HCT116 (cell line): ENCODE data around the gene SPSB1. TPM values are rescaled to one million over a fixed set of nuclear protein-coding genes. Genes with fewer than 3 reads are reported as not detected.

Experiments
- ATAC-seq: fragments of 200-7000 bp; cut with Tn5 transposase; 2 replicates; pipeline ENCODE4 v1.9.1; 2020; ENCODE audit warnings: mild to moderate bottlenecking, moderate library complexity
- BruUV-seq: library from RNA; stranded (reverse); fragments of 400-500 nt; replicated peaks from 2 replicates; lab custom pipeline; 2021; lab: Mats Ljungman, UMichigan
- CTCF ChIA-PET: fragments of 300-600 bp; sonication (Branson Sonifier 250); formaldehyde crosslinking; loops from one replicate; lab custom pipeline; 2021; ENCODE audit warnings: antibody characterized with exemption; lab: Charles Lee
- POLR2A ChIA-PET: fragments of 300-600, 350-600 bp; sonication (Branson Sonifier 250); formaldehyde crosslinking; loops from one replicate; lab custom pipeline; 2021; ENCODE audit warnings: antibody characterized with exemption; lab: Charles Lee
- RAD21 ChIA-PET, 2 experiments: fragments of 300-600 bp; sonication (Branson Sonifier 250); formaldehyde crosslinking; loops; one replicate each; lab custom pipeline; 2023; ENCODE audit warnings: low total read pairs in 2 of 2; ENCODE audit not compliant: uncharacterized antibody in 2 of 2, unreplicated experiment in 2 of 2, low non-redundant PET in 1 of 2; lab: Charles Lee
- DNase-seq: peaks from one replicate; pipeline ENCODE4 v3.0.0-alpha.2; 2010; ENCODE audit warnings: low read depth, low spot score
- H2AFZ ChIP-seq: fragments of 200-600 bp; shearing (Covaris generic), sonication (generic); 2 replicates; pipeline ENCODE4 v1.6.1; 2017; ENCODE audit warnings: low read depth, mixed run types, mixed read lengths, antibody characterized with exemption, low read length; ENCODE audit not compliant: poor library complexity, severe bottlenecking
- H3K27ac ChIP-seq: 2 replicates; pipeline ENCODE4 v1.5.1; 2012; ENCODE audit warnings: low read depth, low read length
- H3K27me3 ChIP-seq: fragments of 200-600 bp; sonication (generic); 2 replicates; pipeline ENCODE4 v1.6.1; 2016; ENCODE audit warnings: mixed run types, low read length, mixed read lengths; ENCODE audit not compliant: insufficient read depth
- H3K36me3 ChIP-seq, 2 experiments: fragments of 200-500 bp in 1 of 2; fragments of 200-600 bp in 1 of 2; sonication (Bioruptor generic) in 1 of 2; sonication (generic) in 1 of 2; 2 replicates each; pipeline versions ENCODE4 v1.5.1 to v1.6.1; 2014 to 2016; ENCODE audit warnings: low read length in 2 of 2, inconsistent platforms in 1 of 2, mixed read lengths in 1 of 2, mixed run types in 1 of 2; ENCODE audit not compliant: insufficient read depth in 2 of 2, control insufficient read depth in 1 of 2
- H3K4me1 ChIP-seq, 2 experiments: fragments of 200-600 bp in 1 of 2; sonication (generic) in 1 of 2; 2 replicates each; pipeline versions ENCODE4 v1.5.1 to v1.6.1; 2012 to 2017; ENCODE audit warnings: low read length in 2 of 2, inconsistent platforms in 1 of 2, mild to moderate bottlenecking in 1 of 2, mixed read lengths in 1 of 2, mixed run types in 1 of 2, moderate library complexity in 1 of 2; ENCODE audit not compliant: insufficient read depth in 2 of 2, control insufficient read depth in 1 of 2
- H3K4me2 ChIP-seq: fragments of 200-600 bp; sonication (generic); 2 replicates; pipeline ENCODE4 v1.6.1; 2017; ENCODE audit warnings: mixed run types, low read length, mixed read lengths
- H3K4me3 ChIP-seq, 2 experiments: fragments of 200-600 bp in 1 of 2; sonication (generic) in 1 of 2; replicated peaks in 1 of 2; 2 replicates each; pipeline ENCODE4 v1.5.1; 2011 to 2016; ENCODE audit warnings: low read length in 2 of 2, control low read depth in 1 of 2, low read depth in 1 of 2, mild to moderate bottlenecking in 1 of 2, mixed read lengths in 1 of 2, mixed run types in 1 of 2
- H3K79me2 ChIP-seq: fragments of 200-600 bp; sonication (generic); 2 replicates; pipeline ENCODE4 v1.6.1; 2017; ENCODE audit warnings: mild to moderate bottlenecking, mixed run types, low read length, moderate library complexity, mixed read lengths; ENCODE audit not compliant: insufficient read depth
- H3K9ac ChIP-seq: fragments of 200-600 bp; sonication (generic); 2 replicates; pipeline ENCODE4 v1.6.1; 2016; ENCODE audit warnings: low read length, mixed read lengths
- H3K9me2 ChIP-seq: fragments of 200-600 bp; sonication (generic), shearing (Covaris generic); 2 replicates; pipeline ENCODE4 v1.6.1; 2017; ENCODE audit warnings: mixed run types, mild to moderate bottlenecking, moderate library complexity; ENCODE audit not compliant: insufficient read depth
- H3K9me3 ChIP-seq, 2 experiments: fragments of 200-500 bp in 1 of 2; fragments of 200-600 bp in 1 of 2; sonication (Bioruptor generic) in 1 of 2; sonication (generic) in 1 of 2; 2 replicates each; pipeline ENCODE4 v1.6.1; 2014 to 2017; ENCODE audit warnings: low read length in 2 of 2, mixed read lengths in 2 of 2, inconsistent platforms in 1 of 2, low read depth in 1 of 2, mild to moderate bottlenecking in 1 of 2, mixed run types in 1 of 2, moderate library complexity in 1 of 2; ENCODE audit not compliant: control insufficient read depth in 1 of 2, insufficient read depth in 1 of 2
- H4K20me1 ChIP-seq: fragments of 200-600 bp; sonication (generic), shearing (Covaris generic); 2 replicates; pipeline ENCODE4 v1.6.1; 2017; ENCODE audit warnings: mixed run types, mild to moderate bottlenecking, moderate library complexity; ENCODE audit not compliant: insufficient read depth
- CEBPB ChIP-seq: IDR thresholded peaks from 2 replicates; pipeline ENCODE4 v1.6.1; 2012; ENCODE audit warnings: low read depth
- CTCF ChIP-seq, 3 experiments: fragments of 200-600 bp in 1 of 3; sonication (generic) in 1 of 3; IDR thresholded peaks in 2 of 3; conservative IDR thresholded peaks in 1 of 3; 2 replicates each; pipeline ENCODE4 v1.5.1; 2012 to 2017; ENCODE audit warnings: low read depth in 2 of 3, low read length in 2 of 3, antibody characterized with exemption in 1 of 3, borderline replicate concordance in 1 of 3, control low read depth in 1 of 3, mild to moderate bottlenecking in 1 of 3, mixed read lengths in 1 of 3, mixed run types in 1 of 3, moderate library complexity in 1 of 3; ENCODE audit not compliant: insufficient read depth in 1 of 3
- EGR1 ChIP-seq: IDR thresholded peaks from 2 replicates; pipeline ENCODE4 v1.6.1; 2012; ENCODE audit warnings: low read depth
- EZH2phosphoT487 ChIP-seq: fragments of 200-600 bp; IDR thresholded peaks from 2 replicates; pipeline ENCODE4 v1.6.1; 2018; ENCODE audit warnings: antibody characterized with exemption, borderline replicate concordance
- FOSL1 ChIP-seq: IDR thresholded peaks from 2 replicates; pipeline ENCODE4 v1.6.1; 2012; ENCODE audit warnings: low read depth
- JUND ChIP-seq: IDR thresholded peaks from 2 replicates; pipeline ENCODE4 v1.6.1; 2012
- MAX ChIP-seq: IDR thresholded peaks from 2 replicates; pipeline ENCODE4 v1.6.1; 2012
- POLR2A ChIP-seq: IDR thresholded peaks from 2 replicates; pipeline ENCODE4 v1.7.0; 2011; ENCODE audit warnings: borderline replicate concordance; ENCODE audit not compliant: insufficient read depth, insufficient read length; ENCODE audit errors: extremely low read depth
- POLR2AphosphoS5 ChIP-seq: IDR thresholded peaks from 2 replicates; pipeline ENCODE4 v1.6.1; 2011; ENCODE audit warnings: mild to moderate bottlenecking, low read depth, low read length, moderate library complexity
- RAD21 ChIP-seq: IDR thresholded peaks from 2 replicates; pipeline ENCODE4 v1.6.1; 2012; ENCODE audit warnings: low read depth, mild to moderate bottlenecking
- SIN3A ChIP-seq: IDR thresholded peaks from 2 replicates; pipeline ENCODE4 v1.6.1; 2012; ENCODE audit warnings: low read depth
- SP1 ChIP-seq: IDR thresholded peaks from 2 replicates; pipeline ENCODE4 v1.6.1; 2012; ENCODE audit warnings: low read depth
- SRF ChIP-seq: IDR thresholded peaks from 2 replicates; pipeline ENCODE4 v1.6.1; 2012; ENCODE audit warnings: low read depth
- TCF7L2 ChIP-seq: IDR thresholded peaks from 2 replicates; pipeline ENCODE4 v1.7.0; 2011; ENCODE audit warnings: borderline replicate concordance, inconsistent platforms; ENCODE audit not compliant: insufficient read depth, insufficient read length; ENCODE audit errors: extremely low read depth
- ZBTB33 ChIP-seq: IDR thresholded peaks from 2 replicates; pipeline ENCODE4 v1.6.1; 2011; ENCODE audit warnings: mild to moderate bottlenecking, low read length, moderate library complexity; ENCODE audit not compliant: insufficient replicate concordance; ENCODE audit errors: extremely low read depth
- ZNF274 ChIP-seq: fragments of 200-500 bp; sonication (Bioruptor generic); IDR thresholded peaks from 2 replicates; pipeline ENCODE4 v1.6.1; 2014; ENCODE audit warnings: mild to moderate bottlenecking, low read depth, low read length, inconsistent platforms
- intact Hi-C: fragments of 100-400 bp; cut with micrococcal nuclease; formaldehyde crosslinking; loops from 2 replicates; pipeline ENCODE4 v1.10.0; 2022
- total RNA-seq: library from RNA; stranded (reverse); gene quantifications from one replicate; pipeline ENCODE4 v1.2.1, GENCODE V29; 2021; ENCODE audit not compliant: unreplicated experiment

The SPSB1 gene
- total RNA-seq, 1 experiment from 2014 or later = 10.8 TPM

GRCh38 chr1:9321986-9322660 is 29.4 kb downstream of the SPSB1 start:
- H3K79me2 ChIP-seq = peaks cover 20% of the 10 kb centered on the region; the same call in 1 of the 2 replicates
- H3K9me2 ChIP-seq = no peaks in the 10 kb centered on the region
- H2AFZ ChIP-seq = no peak overlapping the region
- H3K9ac ChIP-seq = no peak overlapping the region
- H3K4me3 ChIP-seq = no peak overlapping the region
- no peaks in the 10 kb centered on the region for H3K9me3 ChIP-seq
- no peaks in the 10 kb centered on the region for H3K36me3 ChIP-seq
- ChIA-PET CTCF (no interaction called here), POLR2A (no interaction called here), RAD21 (no interaction called here)
- no peak for DNase-seq
- no peak for ATAC-seq
- H3K4me1 ChIP-seq = peaks cover 4 to 11% of the 10 kb centered on the region in 2 experiments; a peak in 3 of 4 replicates
- no peak overlapping the region for H3K27ac ChIP-seq
- no TSS peak for BruUV-seq
- no peaks in the 10 kb centered on the region for H3K27me3 ChIP-seq
- TF ChIP-seq EGR1 (no peak), ZBTB33 (no peak), CEBPB (no peak), MAX (no peak), EZH2phosphoT487 (no peak), FOSL1 (no peak), SP1 (no peak), SRF (no peak), CTCF (IDR thresholded peaks at IDR 0.05 in 2 of 3, conservative IDR thresholded peaks at IDR 0.05 in 1 of 3; ENCODE audit: borderline replicate concordance in 1 of 3, insufficient read depth in 1 of 3, low read depth in 2 of 3, low read length in 2 of 3) (no peak), JUND (no peak), TCF7L2 (no peak), POLR2A (no peak), SIN3A (no peak), POLR2AphosphoS5 (no peak), ZNF274 (no peak), RAD21 (no peak)
- H4K20me1 ChIP-seq = no peaks in the 10 kb centered on the region
- intact Hi-C loops = no loop called here
- no peak overlapping the region for H3K4me2 ChIP-seq
